ENCODE measurements around the gene RASSF1. TPM values are rescaled to one million over a fixed set of nuclear protein-coding genes. Genes with fewer than 3 reads are reported as not detected.

RASSF1 gene
- total and polyA plus RNA-seq, 2 of the 13 experiments (the other 11 are each of a cell fraction or from before 2014, with no cell fraction given) = 10.2 to 27.5 TPM

DNA sequence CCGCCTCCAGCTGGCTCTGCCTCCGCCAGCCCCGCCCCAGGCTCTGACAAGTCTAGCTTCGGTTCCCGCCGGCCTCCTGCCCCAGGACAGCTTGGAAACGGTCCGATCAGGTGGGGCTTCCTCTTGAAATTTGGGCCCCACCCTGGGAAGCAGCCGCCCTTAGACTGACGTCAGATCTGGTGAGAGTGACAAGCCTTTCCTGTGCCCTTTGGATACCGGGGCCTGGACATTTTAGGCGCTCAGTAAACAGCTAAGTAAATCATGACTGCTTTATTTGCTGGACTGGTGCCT is 41.1 kb downstream of the RASSF1 start (continued):
- TF ChIP-seq, protein P1, sequence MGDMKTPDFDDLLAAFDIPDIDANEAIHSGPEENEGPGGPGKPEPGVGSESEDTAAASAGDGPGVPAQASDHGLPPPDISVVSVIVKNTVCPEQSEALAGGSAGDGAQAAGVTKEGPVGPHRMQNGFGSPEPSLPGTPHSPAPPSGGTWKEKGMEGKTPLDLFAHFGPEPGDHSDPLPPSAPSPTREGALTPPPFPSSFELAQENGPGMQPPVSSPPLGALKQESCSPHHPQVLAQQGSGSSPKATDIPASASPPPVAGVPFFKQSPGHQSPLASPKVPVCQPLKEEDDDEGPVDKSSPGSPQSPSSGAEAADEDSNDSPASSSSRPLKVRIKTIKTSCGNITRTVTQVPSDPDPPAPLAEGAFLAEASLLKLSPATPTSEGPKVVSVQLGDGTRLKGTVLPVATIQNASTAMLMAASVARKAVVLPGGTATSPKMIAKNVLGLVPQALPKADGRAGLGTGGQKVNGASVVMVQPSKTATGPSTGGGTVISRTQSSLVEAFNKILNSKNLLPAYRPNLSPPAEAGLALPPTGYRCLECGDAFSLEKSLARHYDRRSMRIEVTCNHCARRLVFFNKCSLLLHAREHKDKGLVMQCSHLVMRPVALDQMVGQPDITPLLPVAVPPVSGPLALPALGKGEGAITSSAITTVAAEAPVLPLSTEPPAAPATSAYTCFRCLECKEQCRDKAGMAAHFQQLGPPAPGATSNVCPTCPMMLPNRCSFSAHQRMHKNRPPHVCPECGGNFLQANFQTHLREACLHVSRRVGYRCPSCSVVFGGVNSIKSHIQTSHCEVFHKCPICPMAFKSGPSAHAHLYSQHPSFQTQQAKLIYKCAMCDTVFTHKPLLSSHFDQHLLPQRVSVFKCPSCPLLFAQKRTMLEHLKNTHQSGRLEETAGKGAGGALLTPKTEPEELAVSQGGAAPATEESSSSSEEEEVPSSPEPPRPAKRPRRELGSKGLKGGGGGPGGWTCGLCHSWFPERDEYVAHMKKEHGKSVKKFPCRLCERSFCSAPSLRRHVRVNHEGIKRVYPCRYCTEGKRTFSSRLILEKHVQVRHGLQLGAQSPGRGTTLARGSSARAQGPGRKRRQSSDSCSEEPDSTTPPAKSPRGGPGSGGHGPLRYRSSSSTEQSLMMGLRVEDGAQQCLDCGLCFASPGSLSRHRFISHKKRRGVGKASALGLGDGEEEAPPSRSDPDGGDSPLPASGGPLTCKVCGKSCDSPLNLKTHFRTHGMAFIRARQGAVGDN (CRISPR knock-in tag; IDR thresholded peaks at IDR 0.05) = no peak
- peak; percentile 51; the same call in 1 of the 2 replicates for TF ChIP-seq GABPB1 (CRISPR knock-in tag; IDR thresholded peaks at IDR 0.05)
- no peak for TF ChIP-seq EZH2 (conservative IDR thresholded peaks at IDR 0.05; ENCODE audit: low read depth, low read length)
- peak; percentile 9; the same call in 1 of the 2 replicates for TF ChIP-seq THAP11 (CRISPR knock-in tag; IDR thresholded peaks at IDR 0.05)
- TF ChIP-seq U2AF2 (IDR thresholded peaks at IDR 0.05; ENCODE audit: low read depth, low read length) = no peak
- TF ChIP-seq, protein P2, sequence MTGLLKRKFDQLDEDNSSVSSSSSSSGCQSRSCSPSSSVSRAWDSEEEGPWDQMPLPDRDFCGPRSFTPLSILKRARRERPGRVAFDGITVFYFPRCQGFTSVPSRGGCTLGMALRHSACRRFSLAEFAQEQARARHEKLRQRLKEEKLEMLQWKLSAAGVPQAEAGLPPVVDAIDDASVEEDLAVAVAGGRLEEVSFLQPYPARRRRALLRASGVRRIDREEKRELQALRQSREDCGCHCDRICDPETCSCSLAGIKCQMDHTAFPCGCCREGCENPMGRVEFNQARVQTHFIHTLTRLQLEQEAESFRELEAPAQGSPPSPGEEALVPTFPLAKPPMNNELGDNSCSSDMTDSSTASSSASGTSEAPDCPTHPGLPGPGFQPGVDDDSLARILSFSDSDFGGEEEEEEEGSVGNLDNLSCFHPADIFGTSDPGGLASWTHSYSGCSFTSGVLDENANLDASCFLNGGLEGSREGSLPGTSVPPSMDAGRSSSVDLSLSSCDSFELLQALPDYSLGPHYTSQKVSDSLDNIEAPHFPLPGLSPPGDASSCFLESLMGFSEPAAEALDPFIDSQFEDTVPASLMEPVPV (CRISPR knock-in tag; IDR thresholded peaks at IDR 0.05) = 0 out of 2 replicates have a peak, but pooled peaks have one; percentile 15
- TF ChIP-seq FOXP1 (IDR thresholded peaks at IDR 0.05) = no peak
- TF ChIP-seq FOXP1 (CRISPR knock-in tag; IDR thresholded peaks at IDR 0.05) = peak; percentile 51; the same call in 1 of the 2 replicates
- TF ChIP-seq ZKSCAN5 (CRISPR knock-in tag; IDR thresholded peaks at IDR 0.05) = no peak
- 0 out of 2 replicates have a peak, but pooled peaks have one; percentile 12 for TF ChIP-seq RCOR2 (CRISPR knock-in tag; IDR thresholded peaks at IDR 0.05)
- no peak for TF ChIP-seq PLRG1 (conservative IDR thresholded peaks at IDR 0.05)
- TF ChIP-seq IRF2 (CRISPR knock-in tag; IDR thresholded peaks at IDR 0.05) = no peak; the same call in 1 of the 2 replicates
- TF ChIP-seq, protein P3, sequence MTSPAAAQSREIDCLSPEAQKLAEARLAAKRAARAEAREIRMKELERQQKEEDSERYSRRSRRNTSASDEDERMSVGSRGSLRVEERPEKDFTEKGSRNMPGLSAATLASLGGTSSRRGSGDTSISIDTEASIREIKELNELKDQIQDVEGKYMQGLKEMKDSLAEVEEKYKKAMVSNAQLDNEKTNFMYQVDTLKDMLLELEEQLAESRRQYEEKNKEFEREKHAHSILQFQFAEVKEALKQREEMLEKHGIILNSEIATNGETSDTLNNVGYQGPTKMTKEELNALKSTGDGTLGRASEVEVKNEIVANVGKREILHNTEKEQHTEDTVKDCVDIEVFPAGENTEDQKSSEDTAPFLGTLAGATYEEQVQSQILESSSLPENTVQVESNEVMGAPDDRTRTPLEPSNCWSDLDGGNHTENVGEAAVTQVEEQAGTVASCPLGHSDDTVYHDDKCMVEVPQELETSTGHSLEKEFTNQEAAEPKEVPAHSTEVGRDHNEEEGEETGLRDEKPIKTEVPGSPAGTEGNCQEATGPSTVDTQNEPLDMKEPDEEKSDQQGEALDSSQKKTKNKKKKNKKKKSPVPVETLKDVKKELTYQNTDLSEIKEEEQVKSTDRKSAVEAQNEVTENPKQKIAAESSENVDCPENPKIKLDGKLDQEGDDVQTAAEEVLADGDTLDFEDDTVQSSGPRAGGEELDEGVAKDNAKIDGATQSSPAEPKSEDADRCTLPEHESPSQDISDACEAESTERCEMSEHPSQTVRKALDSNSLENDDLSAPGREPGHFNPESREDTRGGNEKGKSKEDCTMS (CRISPR knock-in tag; conservative IDR thresholded peaks at IDR 0.05) = no peak
- no peak for TF ChIP-seq TP53 (CRISPR knock-in tag; conservative IDR thresholded peaks at IDR 0.05)
- TF ChIP-seq ZNF350 (CRISPR knock-in tag; IDR thresholded peaks at IDR 0.05; ENCODE audit: borderline replicate concordance, low read depth) = no peak
- TF ChIP-seq, protein P4, sequence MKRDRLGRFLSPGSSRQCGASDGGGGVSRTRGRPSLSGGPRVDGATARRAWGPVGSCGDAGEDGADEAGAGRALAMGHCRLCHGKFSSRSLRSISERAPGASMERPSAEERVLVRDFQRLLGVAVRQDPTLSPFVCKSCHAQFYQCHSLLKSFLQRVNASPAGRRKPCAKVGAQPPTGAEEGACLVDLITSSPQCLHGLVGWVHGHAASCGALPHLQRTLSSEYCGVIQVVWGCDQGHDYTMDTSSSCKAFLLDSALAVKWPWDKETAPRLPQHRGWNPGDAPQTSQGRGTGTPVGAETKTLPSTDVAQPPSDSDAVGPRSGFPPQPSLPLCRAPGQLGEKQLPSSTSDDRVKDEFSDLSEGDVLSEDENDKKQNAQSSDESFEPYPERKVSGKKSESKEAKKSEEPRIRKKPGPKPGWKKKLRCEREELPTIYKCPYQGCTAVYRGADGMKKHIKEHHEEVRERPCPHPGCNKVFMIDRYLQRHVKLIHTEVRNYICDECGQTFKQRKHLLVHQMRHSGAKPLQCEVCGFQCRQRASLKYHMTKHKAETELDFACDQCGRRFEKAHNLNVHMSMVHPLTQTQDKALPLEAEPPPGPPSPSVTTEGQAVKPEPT (CRISPR knock-in tag; IDR thresholded peaks at IDR 0.05; ENCODE audit: low read depth) = no peak
- TF ChIP-seq, protein P5, sequence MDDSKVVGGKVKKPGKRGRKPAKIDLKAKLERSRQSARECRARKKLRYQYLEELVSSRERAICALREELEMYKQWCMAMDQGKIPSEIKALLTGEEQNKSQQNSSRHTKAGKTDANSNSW (CRISPR knock-in tag; IDR thresholded peaks at IDR 0.05; ENCODE audit: borderline replicate concordance) = no peak
- 0 out of 2 replicates have a peak, but pooled peaks have one; percentile 2 for TF ChIP-seq BHLHE40 (IDR thresholded peaks at IDR 0.05; ENCODE audit: low read length)
- TF ChIP-seq NR1H2 (CRISPR knock-in tag; IDR thresholded peaks at IDR 0.05; ENCODE audit: borderline replicate concordance, low read depth) = no peak
- no peak for TF ChIP-seq ZNF12 (CRISPR knock-in tag; IDR thresholded peaks at IDR 0.05)
- TF ChIP-seq REPIN1 (CRISPR knock-in tag; IDR thresholded peaks at IDR 0.05; ENCODE audit: borderline replicate concordance, low read depth) = peak; percentile 34; the same call in 1 of the 2 replicates
